IMR-90 (cell line): ENCODE data around the gene LNX1.

Experiments
- CTCF ChIP-seq: conservative IDR thresholded peaks from 2 replicates; pipeline ENCODE4 v1.5.1; 2012; ENCODE audit warnings: mild to moderate bottlenecking, low read depth, low read length, improper control_type of control experiment
- ELK1 ChIP-seq: fragments of 150-350 bp; IDR thresholded peaks from 2 replicates; pipeline ENCODE4 v1.6.1; 2016; ENCODE audit warnings: low read depth, mild to moderate bottlenecking, low read length, moderate library complexity, borderline replicate concordance
- MAZ ChIP-seq: IDR thresholded peaks from 2 replicates; pipeline ENCODE4 v1.6.1; 2012; ENCODE audit warnings: low read depth, mild to moderate bottlenecking, low read length, improper control_type of control experiment, moderate library complexity, borderline replicate concordance
- MXI1 ChIP-seq: IDR thresholded peaks from 2 replicates; pipeline ENCODE4 v1.6.1; 2012; ENCODE audit warnings: low read depth, mild to moderate bottlenecking, low read length, moderate library complexity, borderline replicate concordance
- NFE2L2 ChIP-seq: fragments of 150-350 bp; IDR thresholded peaks from 2 replicates; pipeline ENCODE4 v1.6.1; 2016; ENCODE audit warnings: low read depth, mild to moderate bottlenecking, low read length
- POLR2A ChIP-seq: IDR thresholded peaks from 2 replicates; pipeline ENCODE4 v1.6.1; 2012; ENCODE audit warnings: mild to moderate bottlenecking, low read depth, low read length
- RAD21 ChIP-seq: IDR thresholded peaks from 2 replicates; pipeline ENCODE4 v1.6.1; 2012; ENCODE audit warnings: low read length, improper control_type of control experiment
- RCOR1 ChIP-seq: IDR thresholded peaks from 2 replicates; pipeline ENCODE4 v1.6.1; 2012; ENCODE audit warnings: mild to moderate bottlenecking, low read length, improper control_type of control experiment; ENCODE audit not compliant: insufficient replicate concordance
- SMC3 ChIP-seq: fragments of 150-350 bp; IDR thresholded peaks from 2 replicates; pipeline ENCODE4 v1.6.1; 2016; ENCODE audit warnings: low read depth, mild to moderate bottlenecking, antibody characterized with exemption, low read length, moderate library complexity

DNA sequence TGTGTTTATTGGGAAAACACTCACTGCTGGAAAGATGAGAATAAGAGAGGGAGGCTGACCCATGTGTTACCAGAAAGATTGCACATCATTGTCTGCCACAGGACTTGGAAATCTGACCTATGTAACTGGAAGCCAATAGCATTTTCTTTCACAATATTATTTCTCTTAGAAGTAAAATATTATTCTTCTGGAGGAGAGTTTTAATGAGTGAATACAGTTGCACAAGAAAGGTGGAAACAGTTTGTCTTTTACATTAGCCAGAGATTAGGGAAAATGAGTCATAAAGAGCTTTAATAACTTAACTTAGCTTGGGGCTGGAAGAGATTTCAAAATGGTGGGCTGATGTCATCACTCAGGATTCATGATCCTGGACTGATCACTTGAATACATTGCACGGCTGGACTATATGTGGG lies 31.5 kb upstream of the LNX1 start:
- TF ChIP-seq RCOR1 (no peak), NFE2L2 (no peak), CTCF (no peak), POLR2A (no peak), ELK1 (no peak), RAD21 (no peak), MXI1 (no peak), SMC3 (peak; percentile 4; the same call in 1 of the 2 replicates), MAZ (no peak)
